Cortex of kidney (tissue), 1 donor: Measurements from ENCODE around the gene PODXL2.

Experiments used
- DNase-seq: peaks from one replicate; lab custom pipeline; 2025; lab: John Stamatoyannopoulos, UW

The PODXL2 gene, protein sequence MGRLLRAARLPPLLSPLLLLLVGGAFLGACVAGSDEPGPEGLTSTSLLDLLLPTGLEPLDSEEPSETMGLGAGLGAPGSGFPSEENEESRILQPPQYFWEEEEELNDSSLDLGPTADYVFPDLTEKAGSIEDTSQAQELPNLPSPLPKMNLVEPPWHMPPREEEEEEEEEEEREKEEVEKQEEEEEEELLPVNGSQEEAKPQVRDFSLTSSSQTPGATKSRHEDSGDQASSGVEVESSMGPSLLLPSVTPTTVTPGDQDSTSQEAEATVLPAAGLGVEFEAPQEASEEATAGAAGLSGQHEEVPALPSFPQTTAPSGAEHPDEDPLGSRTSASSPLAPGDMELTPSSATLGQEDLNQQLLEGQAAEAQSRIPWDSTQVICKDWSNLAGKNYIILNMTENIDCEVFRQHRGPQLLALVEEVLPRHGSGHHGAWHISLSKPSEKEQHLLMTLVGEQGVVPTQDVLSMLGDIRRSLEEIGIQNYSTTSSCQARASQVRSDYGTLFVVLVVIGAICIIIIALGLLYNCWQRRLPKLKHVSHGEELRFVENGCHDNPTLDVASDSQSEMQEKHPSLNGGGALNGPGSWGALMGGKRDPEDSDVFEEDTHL

DNA sequence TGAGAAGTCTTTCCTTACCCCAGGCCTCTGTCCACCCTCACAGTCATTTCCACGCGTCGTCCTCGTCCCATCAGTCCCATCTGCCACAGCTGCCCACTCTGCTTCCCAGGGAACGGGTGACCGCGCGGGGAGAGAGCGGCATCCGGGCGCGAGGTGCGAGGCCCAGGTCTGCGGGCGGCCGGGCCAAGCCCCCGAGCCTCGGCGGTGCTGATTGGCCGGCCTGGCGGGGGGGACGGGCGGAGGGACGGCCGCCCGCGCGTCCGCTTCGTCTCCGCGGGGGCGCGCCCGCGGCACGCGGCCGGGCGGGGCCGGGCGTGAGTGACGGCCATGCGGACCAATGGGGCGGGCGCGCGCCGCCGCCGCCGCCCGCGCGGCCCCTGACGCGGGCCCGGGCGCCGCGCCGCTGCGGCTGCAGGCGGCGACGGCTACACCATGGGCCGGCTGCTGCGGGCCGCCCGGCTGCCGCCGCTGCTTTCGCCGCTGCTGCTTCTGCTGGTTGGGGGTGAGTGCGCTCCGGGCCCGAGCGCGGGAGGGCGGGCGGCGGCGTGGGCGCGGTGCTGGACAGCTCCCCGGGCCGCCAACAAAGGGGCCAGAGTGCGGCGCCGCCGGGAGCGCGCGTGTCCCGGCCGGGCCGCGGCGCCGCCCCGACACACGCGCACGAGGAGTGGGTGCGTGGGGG lies at the start of gene PODXL2:
Gene PODXL2, plus strand, starts transcription at position 398 of the 679 bp plus-strand sequence. Its CDS starts 35 bp downstream, at position 433.
- no peak for DNase-seq

DNA sequence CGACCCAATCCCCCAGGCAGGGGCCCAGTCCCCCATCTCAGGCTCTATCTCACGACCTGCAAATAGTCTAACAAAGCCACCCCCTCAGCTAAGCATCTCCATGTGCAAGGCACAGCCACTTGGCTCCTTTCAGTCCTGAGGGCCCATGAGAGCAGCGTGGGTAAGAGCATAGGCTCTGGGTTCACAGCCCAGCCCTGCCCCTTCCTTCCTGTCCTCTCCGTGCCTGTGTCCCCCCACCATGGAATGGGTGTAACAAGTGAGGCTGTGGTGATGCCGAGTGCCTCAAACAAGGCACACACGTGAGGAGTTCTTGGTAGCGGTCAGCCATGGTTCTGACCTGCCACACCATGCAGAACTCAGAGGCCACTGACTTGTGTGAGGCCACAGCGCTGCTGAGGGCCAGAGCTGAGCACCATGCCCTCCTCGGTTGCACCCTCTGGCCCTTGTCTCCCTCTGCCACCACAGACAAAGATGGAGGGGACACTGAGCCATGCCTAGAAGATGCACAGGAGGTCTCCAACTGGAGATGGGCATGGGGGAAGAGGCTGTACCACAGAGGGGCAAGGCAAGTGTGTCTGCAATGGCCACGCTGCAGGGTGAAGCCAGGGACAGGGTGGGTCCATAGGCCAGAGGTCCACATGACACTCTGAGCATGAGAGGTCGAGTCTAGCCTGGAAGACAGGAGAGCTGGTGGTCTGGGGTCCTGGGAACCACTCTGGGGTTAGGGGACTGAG lies 48.5 kb upstream of the PODXL2 start:
- DNase-seq, result no peak

- DNase-seq, result no peak
Observed at GRCh38 chr3:127584734-127585133, 44.3 kb upstream of the PODXL2 start.

- DNase-seq, result no peak
Observed at GRCh38 chr3:127585163-127585812, 43.7 kb upstream of the PODXL2 start.

GRCh38 chr3:127585813-127586413 lies 43.1 kb upstream of the PODXL2 start:
- DNase-seq, result no peak

- no peak for DNase-seq
Observed at GRCh38 chr3:127587876-127588275, 41.1 kb upstream of the PODXL2 start.

DNA sequence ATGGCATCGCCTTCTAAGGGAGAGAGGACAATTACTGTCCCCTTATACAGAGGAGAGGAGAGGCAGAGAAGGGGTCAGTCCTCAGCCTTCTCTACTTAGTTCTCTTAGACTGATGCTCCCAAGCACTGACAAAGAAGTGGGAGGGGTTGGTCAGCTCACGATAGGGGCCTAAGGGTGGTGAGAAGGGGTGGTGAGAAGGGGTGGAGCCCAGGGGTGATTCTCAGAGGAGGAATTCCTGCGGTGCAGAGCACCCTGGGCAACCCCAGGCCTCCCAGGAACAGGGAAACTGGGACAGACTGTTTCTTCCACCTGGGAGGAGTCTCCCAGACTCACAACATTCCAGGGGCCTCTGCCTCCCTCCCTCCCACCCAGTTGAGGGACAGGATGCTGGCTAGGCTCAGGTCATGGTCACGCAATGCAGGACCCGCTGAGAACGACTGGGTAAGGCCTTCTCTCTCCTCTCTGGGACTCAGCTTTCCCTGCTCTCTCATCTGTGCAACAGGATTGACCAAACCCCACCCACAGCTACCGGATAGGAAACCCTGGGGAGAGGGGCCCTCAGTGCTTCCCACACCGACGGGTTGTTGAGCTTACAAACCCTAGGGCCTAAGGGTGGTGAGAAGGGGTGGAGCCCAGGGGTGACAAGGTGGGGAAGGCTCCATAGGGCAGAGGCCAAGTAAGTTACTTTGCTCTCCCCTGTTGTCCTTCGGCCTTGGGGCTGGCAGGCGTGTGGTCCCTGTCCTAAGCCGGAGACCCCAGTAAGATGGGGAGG lies 40.0 kb upstream of the PODXL2 start:
- DNase-seq, result no peak

- no peak for DNase-seq
Observed at GRCh38 chr3:127589600-127590281, 39.2 kb upstream of the PODXL2 start.

- no peak for DNase-seq
Observed at GRCh38 chr3:127590282-127590592, 38.7 kb upstream of the PODXL2 start.

GRCh38 chr3:127590593-127591465 lies 38.2 kb upstream of the PODXL2 start, which contains the start of gene TPRA1:
Gene TPRA1, minus strand, starts transcription at chr3:127590733. Its CDS starts 10,587 bp downstream, at chr3:127580146.
- DNase-seq, result no peak

GRCh38 chr3:127593178-127593577 lies 35.8 kb upstream of the PODXL2 start:
- DNase-seq, result no peak

DNA sequence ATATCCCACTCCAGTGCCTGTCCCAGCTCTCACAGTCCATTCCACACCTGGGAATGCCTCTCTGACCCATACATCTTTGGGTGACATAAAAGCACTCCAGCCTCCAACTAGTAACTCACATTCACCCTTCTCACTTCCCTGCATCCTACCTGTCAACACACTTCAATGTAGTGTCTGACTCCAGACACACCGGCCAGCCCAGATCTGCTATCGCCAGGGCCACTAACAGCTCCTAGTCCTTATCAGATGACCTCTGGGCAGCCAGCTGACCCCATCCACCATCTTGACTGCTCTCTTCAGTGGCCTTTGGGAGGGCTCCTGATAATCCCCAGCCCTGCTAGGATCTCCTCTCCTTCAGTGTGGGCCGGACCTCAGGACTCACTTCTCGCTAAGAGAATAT lies 33.7 kb upstream of the PODXL2 start:
- DNase-seq, result no peak

GRCh38 chr3:127597020-127597771 lies 31.8 kb upstream of the PODXL2 start:
- DNase-seq, result no peak

- DNase-seq, result no peak
Observed at GRCh38 chr3:127598841-127599570, 30.0 kb upstream of the PODXL2 start.

DNA sequence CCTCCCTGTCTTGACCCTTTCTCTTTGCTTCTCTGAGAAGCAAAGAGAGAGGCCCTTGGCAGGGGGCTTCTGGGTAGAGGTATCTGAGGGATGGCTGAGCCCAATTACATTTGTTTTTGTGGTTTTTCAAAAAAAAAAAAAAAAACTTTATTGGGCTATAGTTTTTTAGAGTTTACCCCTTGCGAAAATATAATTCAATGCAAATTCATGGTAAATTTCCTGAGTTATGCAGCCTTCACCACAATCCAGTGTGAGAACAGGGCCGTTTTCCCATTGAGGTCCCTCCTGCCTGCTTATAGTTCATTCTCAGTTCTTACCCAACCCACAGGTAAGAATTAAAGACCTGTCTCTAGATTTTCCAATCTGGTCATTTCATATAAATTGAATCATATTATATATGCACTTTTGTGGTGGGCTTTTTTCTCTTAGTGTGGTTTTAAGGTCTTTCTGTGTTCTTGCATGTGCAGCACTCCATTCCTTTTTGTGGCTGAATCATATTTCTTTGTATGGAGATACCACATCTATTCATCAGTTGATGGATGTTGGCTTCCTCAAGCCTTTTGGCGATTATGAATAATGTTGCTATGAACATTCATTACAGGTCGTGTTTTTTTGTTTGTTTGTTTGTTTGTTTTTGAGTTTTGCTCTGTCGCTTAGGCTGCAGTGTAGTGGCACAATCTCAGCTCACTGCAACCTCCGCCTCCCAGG lies 28.1 kb upstream of the PODXL2 start:
- no peak for DNase-seq

DNA sequence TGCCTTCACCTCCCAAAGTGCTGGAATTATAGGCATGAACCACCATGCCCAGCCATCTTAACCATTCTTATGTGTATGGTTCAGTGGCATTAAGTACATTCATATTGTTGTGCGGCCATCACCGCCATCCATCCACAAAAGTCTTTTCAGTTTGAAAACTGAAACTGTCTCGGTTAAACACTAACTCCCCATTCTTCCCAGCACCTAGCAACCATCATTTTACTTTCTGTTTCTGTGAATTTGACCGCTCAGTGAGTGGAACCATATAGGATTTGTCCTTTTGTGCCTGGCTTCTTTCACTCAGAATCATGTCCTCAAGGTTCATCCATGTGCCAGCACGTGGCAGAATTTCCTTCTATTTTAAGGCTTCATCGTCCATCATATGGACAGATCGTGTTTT lies 24.9 kb upstream of the PODXL2 start:
- DNase-seq, result no peak
